HEK293 (cell line): ENCODE measurements around the gene AMMECR1.

Source experiments
- CTCF ChIA-PET: fragments of 350-600 bp; formaldehyde crosslinking; extraction: SDS; loops from one replicate; lab custom pipeline; 2021; ENCODE audit warnings: antibody characterized with exemption; lab: Yijun Ruan, JAX
- POLR2A ChIA-PET: fragments of 300-600 bp; formaldehyde crosslinking; extraction: SDS; loops from one replicate; lab custom pipeline; 2020; ENCODE audit warnings: antibody characterized with exemption, inconsistent platforms; lab: Yijun Ruan, JAX
- H3K27ac ChIP-seq: fragments of 200-500 bp; sonication (Bioruptor generic); 2 replicates; pipeline ENCODE4 v1.5.1; 2014; ENCODE audit warnings: low read depth, low read length, control low read depth, inconsistent platforms; ENCODE audit errors: extremely low read depth
- H3K36me3 ChIP-seq, 2 experiments: fragments of 200-500 bp in 1 of 2; sonication (Bioruptor generic) in 1 of 2; 1 replicate in 1 of 2; 2 replicates in 1 of 2; pipeline ENCODE4 v1.5.1; 2014 to 2017; ENCODE audit warnings: inconsistent platforms in 2 of 2, low read length in 2 of 2; ENCODE audit not compliant: control insufficient read depth in 2 of 2, insufficient read depth in 1 of 2
- H3K4me1 ChIP-seq: fragments of 200-500 bp; sonication (Bioruptor generic); 2 replicates; pipeline ENCODE4 v1.5.1; 2014; ENCODE audit warnings: mild to moderate bottlenecking, low read length, inconsistent platforms; ENCODE audit not compliant: control insufficient read depth, insufficient read depth
- H3K4me3 ChIP-seq: 2 replicates; pipeline ENCODE4 v1.5.1; 2011; ENCODE audit warnings: low read depth, mild to moderate bottlenecking, control low read depth, low read length, moderate library complexity
- H3K9me3 ChIP-seq: fragments of 200-500 bp; sonication (Bioruptor generic); 2 replicates; pipeline ENCODE4 v1.5.1; 2014; ENCODE audit warnings: low read depth, low read length, inconsistent platforms; ENCODE audit not compliant: control insufficient read depth, insufficient read depth
- RBAK ChIP-seq: fragments of 450-650 bp; formaldehyde crosslinking; IDR thresholded peaks from 2 replicates; pipeline ENCODE4 v1.5.1; 2016; ENCODE audit warnings: missing biosample characterization, missing genetic modification characterization
- ZBTB21 ChIP-seq: fragments of 450-650 bp; formaldehyde crosslinking; IDR thresholded peaks from 2 replicates; pipeline ENCODE4 v1.5.1; 2017; ENCODE audit warnings: missing biosample characterization, missing genetic modification characterization
- ZEB2 ChIP-seq: fragments of 450-650 bp; formaldehyde crosslinking; IDR thresholded peaks from 2 replicates; pipeline ENCODE4 v1.5.1; 2016; ENCODE audit warnings: missing biosample characterization, missing genetic modification characterization
- ZFP69B ChIP-seq: fragments of 450-650 bp; formaldehyde crosslinking; IDR thresholded peaks from 2 replicates; pipeline ENCODE4 v1.5.1; 2016; ENCODE audit warnings: missing biosample characterization, missing genetic modification characterization
- ZNF132 ChIP-seq: fragments of 450-650 bp; formaldehyde crosslinking; IDR thresholded peaks from 2 replicates; pipeline ENCODE4 v1.5.1; 2017; ENCODE audit warnings: missing biosample characterization, missing genetic modification characterization, borderline replicate concordance
- ZNF133 ChIP-seq: fragments of 450-650 bp; formaldehyde crosslinking; IDR thresholded peaks from 2 replicates; pipeline ENCODE4 v1.5.1; 2016; ENCODE audit warnings: missing biosample characterization, missing genetic modification characterization
- ZNF311 ChIP-seq: fragments of 450-650 bp; formaldehyde crosslinking; IDR thresholded peaks from 2 replicates; pipeline ENCODE4 v1.5.1; 2017; ENCODE audit warnings: missing biosample characterization, missing genetic modification characterization, borderline replicate concordance
- ZNF335 ChIP-seq: fragments of 450-650 bp; formaldehyde crosslinking; conservative IDR thresholded peaks from 2 replicates; pipeline ENCODE4 v1.5.1; 2016; ENCODE audit warnings: missing biosample characterization, missing genetic modification characterization
- ZNF48 ChIP-seq: fragments of 450-650 bp; formaldehyde crosslinking; IDR thresholded peaks from 2 replicates; pipeline ENCODE4 v1.5.1; 2016; ENCODE audit warnings: missing biosample characterization, missing genetic modification characterization
- ZNF549 ChIP-seq: fragments of 450-650 bp; IDR thresholded peaks from 2 replicates; pipeline ENCODE4 v1.5.1; 2018; ENCODE audit warnings: missing biosample characterization, missing genetic modification characterization, mild to moderate bottlenecking, inconsistent platforms, moderate library complexity
- ZNF654 ChIP-seq: fragments of 450-650 bp; formaldehyde crosslinking; IDR thresholded peaks from 2 replicates; pipeline ENCODE4 v1.5.1; 2016; ENCODE audit warnings: low read depth, missing biosample characterization, missing genetic modification characterization
- ZSCAN30 ChIP-seq: fragments of 450-650 bp; IDR thresholded peaks from 2 replicates; pipeline ENCODE4 v1.5.1; 2018; ENCODE audit warnings: missing biosample characterization, mild to moderate bottlenecking, missing genetic modification characterization, moderate library complexity
- TF ChIP-seq, protein P1 (sequence below): fragments of 450-650 bp; formaldehyde crosslinking; IDR thresholded peaks from 2 replicates; pipeline ENCODE4 v1.5.1; 2016; ENCODE audit warnings: missing biosample characterization, missing genetic modification characterization
- TF ChIP-seq, protein P2 (sequence below): fragments of 450-650 bp; formaldehyde crosslinking; IDR thresholded peaks from 2 replicates; pipeline ENCODE4 v1.5.1; 2016; ENCODE audit warnings: missing biosample characterization, missing genetic modification characterization
- TF ChIP-seq, protein P3 (sequence below): fragments of 450-650 bp; formaldehyde crosslinking; IDR thresholded peaks from 2 replicates; pipeline ENCODE4 v1.5.1; 2017; ENCODE audit warnings: missing biosample characterization, missing genetic modification characterization
- TF ChIP-seq, protein P4 (sequence below): fragments of 450-650 bp; formaldehyde crosslinking; IDR thresholded peaks from 2 replicates; pipeline ENCODE4 v1.5.1; 2016; ENCODE audit warnings: missing biosample characterization, missing genetic modification characterization
- TF ChIP-seq, protein P5 (sequence below): fragments of 450-650 bp; formaldehyde crosslinking; IDR thresholded peaks from 2 replicates; pipeline ENCODE4 v1.5.1; 2016; ENCODE audit warnings: missing biosample characterization, missing genetic modification characterization

Gene AMMECR1

DNA sequence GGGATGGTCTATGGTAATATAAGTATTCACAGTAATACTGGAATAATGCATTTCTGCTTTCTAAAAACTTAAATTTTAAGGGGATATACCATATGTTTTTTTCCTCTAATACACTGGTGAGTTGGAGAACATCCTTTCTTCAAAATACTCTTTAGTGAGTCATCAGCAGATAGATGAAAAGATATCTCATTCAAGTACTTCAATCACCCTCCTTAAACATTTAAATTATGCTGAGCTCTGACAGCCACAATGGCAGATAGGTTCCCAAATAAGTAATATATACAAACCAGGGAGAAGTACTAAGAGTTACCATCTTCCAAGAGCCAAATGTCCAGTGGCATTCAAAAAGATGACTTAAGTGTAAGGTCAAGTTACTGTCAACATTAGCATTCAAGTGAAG, 52.2 kb downstream of the AMMECR1 start (continued):
- TF ChIP-seq, protein P1, sequence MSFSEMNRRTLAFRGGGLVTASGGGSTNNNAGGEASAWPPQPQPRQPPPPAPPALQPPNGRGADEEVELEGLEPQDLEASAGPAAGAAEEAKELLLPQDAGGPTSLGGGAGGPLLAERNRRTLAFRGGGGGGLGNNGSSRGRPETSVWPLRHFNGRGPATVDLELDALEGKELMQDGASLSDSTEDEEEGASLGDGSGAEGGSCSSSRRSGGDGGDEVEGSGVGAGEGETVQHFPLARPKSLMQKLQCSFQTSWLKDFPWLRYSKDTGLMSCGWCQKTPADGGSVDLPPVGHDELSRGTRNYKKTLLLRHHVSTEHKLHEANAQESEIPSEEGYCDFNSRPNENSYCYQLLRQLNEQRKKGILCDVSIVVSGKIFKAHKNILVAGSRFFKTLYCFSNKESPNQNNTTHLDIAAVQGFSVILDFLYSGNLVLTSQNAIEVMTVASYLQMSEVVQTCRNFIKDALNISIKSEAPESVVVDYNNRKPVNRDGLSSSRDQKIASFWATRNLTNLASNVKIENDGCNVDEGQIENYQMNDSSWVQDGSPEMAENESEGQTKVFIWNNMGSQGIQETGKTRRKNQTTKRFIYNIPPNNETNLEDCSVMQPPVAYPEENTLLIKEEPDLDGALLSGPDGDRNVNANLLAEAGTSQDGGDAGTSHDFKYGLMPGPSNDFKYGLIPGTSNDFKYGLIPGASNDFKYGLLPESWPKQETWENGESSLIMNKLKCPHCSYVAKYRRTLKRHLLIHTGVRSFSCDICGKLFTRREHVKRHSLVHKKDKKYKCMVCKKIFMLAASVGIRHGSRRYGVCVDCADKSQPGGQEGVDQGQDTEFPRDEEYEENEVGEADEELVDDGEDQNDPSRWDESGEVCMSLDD (tag by site-specific recombination) = no peak

DNA sequence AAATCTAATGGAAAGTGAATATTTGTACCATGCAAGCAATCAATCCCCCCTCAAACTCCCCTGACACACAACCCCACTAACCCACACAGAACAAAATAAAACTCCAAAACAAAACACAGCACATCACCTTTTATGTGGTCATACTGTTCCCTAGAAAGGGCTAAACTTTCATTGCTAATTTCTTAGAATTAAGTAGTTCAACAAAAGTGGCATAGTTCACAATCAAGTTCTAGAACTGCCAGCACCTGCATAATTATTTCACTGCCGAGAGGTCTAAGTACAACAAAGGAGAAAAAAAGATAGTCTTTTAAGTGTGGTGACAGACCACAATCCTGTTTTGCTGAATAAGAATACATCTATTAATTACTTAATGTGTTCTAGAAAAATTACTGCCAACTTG, 58.8 kb downstream of the AMMECR1 start:
- Histone ChIP-seq H3K27ac (no peak overlapping the region), H3K4me3 (no peak overlapping the region), H3K36me3 (no peaks in the 10 kb centered on the region; a peak in 1 of 3 replicates), H3K4me1 (no peaks in the 10 kb centered on the region), H3K9me3 (no peaks in the 10 kb centered on the region)
- no peak for TF ChIP-seq ZNF132 (tag by site-specific recombination)
- TF ChIP-seq, protein P2, sequence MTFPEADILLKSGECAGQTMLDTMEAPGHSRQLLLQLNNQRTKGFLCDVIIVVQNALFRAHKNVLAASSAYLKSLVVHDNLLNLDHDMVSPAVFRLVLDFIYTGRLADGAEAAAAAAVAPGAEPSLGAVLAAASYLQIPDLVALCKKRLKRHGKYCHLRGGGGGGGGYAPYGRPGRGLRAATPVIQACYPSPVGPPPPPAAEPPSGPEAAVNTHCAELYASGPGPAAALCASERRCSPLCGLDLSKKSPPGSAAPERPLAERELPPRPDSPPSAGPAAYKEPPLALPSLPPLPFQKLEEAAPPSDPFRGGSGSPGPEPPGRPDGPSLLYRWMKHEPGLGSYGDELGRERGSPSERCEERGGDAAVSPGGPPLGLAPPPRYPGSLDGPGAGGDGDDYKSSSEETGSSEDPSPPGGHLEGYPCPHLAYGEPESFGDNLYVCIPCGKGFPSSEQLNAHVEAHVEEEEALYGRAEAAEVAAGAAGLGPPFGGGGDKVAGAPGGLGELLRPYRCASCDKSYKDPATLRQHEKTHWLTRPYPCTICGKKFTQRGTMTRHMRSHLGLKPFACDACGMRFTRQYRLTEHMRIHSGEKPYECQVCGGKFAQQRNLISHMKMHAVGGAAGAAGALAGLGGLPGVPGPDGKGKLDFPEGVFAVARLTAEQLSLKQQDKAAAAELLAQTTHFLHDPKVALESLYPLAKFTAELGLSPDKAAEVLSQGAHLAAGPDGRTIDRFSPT = no peak
- TF ChIP-seq, protein P3, sequence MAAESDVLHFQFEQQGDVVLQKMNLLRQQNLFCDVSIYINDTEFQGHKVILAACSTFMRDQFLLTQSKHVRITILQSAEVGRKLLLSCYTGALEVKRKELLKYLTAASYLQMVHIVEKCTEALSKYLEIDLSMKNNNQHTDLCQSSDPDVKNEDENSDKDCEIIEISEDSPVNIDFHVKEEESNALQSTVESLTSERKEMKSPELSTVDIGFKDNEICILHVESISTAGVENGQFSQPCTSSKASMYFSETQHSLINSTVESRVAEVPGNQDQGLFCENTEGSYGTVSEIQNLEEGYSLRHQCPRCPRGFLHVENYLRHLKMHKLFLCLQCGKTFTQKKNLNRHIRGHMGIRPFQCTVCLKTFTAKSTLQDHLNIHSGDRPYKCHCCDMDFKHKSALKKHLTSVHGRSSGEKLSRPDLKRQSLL (tag by site-specific recombination) = no peak
- no peak for TF ChIP-seq ZFP69B (tag by site-specific recombination)
- no peak for TF ChIP-seq ZSCAN30
- no peak for TF ChIP-seq ZNF335 (tag by site-specific recombination)
- no peak for TF ChIP-seq ZBTB21 (tag by site-specific recombination)
- no peak for TF ChIP-seq ZNF549
- POLR2A ChIA-PET = no interaction called here
- CTCF ChIA-PET = no interaction called here

DNA sequence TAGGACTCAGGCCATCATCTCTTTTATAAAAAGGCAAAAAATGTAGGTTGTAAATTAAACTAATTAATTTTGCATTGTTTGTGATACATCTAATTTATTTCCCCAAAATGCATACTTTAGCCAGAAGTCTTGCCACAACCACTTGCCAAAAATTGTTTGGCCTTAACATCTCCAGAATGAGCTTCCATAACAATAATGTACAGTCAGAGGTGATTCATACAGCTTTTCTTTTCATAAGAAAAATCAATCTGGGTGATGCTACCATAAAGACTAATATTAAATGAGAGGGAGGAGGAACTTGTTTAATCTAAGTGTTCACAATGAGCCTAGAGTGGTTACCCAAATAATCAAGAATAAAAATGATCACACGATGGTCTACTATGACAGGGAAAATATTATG, 59.3 kb downstream of the AMMECR1 start:
- no peaks in the 10 kb centered on the region for H3K4me1 ChIP-seq
- CTCF ChIA-PET = no interaction called here
- H3K9me3 ChIP-seq = no peaks in the 10 kb centered on the region
- POLR2A ChIA-PET = no interaction called here
- H3K4me3 ChIP-seq = no peak overlapping the region
- no peak overlapping the region for H3K27ac ChIP-seq
- TF ChIP-seq ZNF654 (tag by site-specific recombination) (no peak), ZEB2 (tag by site-specific recombination) (no peak), ZNF133 (tag by site-specific recombination) (no peak), RBAK (tag by site-specific recombination) (no peak), ZNF48 (tag by site-specific recombination) (no peak), ZNF311 (tag by site-specific recombination) (no peak)
- TF ChIP-seq, protein P4, sequence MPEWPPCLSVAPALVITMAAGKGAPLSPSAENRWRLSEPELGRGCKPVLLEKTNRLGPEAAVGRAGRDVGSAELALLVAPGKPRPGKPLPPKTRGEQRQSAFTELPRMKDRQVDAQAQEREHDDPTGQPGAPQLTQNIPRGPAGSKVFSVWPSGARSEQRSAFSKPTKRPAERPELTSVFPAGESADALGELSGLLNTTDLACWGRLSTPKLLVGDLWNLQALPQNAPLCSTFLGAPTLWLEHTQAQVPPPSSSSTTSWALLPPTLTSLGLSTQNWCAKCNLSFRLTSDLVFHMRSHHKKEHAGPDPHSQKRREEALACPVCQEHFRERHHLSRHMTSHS (tag by site-specific recombination) = no peak
- TF ChIP-seq, protein P5, sequence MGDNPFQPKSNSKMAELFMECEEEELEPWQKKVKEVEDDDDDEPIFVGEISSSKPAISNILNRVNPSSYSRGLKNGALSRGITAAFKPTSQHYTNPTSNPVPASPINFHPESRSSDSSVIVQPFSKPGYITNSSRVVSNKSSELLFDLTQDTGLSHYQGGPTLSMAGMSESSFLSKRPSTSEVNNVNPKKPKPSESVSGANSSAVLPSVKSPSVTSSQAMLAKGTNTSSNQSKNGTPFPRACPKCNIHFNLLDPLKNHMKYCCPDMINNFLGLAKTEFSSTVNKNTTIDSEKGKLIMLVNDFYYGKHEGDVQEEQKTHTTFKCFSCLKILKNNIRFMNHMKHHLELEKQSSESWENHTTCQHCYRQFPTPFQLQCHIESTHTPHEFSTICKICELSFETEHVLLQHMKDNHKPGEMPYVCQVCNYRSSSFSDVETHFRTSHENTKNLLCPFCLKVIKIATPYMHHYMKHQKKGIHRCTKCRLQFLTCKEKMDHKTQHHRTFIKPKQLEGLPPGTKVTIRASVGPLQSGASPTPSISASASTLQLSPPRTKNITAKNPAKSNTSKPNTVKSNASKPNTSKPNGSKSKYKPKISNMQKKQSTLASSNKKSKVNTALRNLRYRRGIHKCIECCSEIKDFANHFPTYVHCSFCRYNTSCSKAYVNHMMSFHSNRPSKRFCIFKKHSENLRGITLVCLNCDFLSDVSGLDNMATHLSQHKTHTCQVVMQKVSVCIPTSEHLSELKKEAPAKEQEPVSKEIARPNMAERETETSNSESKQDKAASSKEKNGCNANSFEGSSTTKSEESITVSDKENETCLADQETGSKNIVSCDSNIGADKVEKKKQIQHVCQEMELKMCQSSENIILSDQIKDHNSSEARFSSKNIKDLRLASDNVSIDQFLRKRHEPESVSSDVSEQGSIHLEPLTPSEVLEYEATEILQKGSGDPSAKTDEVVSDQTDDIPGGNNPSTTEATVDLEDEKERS (tag by site-specific recombination) = no peak
- no peaks in the 10 kb centered on the region; a peak in 1 of 3 replicates for H3K36me3 ChIP-seq
